Esophagus squamous epithelium (tissue), 5 donors: ENCODE results near the gene TYK2. TPM values are rescaled to one million over a fixed set of nuclear protein-coding genes. Genes with fewer than 3 reads are reported as not detected.

ENCODE experiments used
- DNase-seq: peaks from one replicate; lab custom pipeline; 2025; lab: John Stamatoyannopoulos, UW
- H3K27ac ChIP-seq, 4 donors: fragments of 200-600 bp; sonication (generic); one replicate each; pipeline ENCODE4 v1.5.1; 2016 to 2019; ENCODE audit warnings: mild to moderate bottlenecking in 1 of 4
- H3K27me3 ChIP-seq, 4 donors: fragments of 200-600 bp; sonication (generic); 1 replicate in 3 of 4; 2 replicates in 1 of 4; pipeline versions ENCODE4 v1.5.1 to v1.6.0; 2017 to 2021; ENCODE audit warnings: antibody characterized with exemption in 1 of 4
- H3K36me3 ChIP-seq, 3 donors: fragments of 200-600 bp; sonication (generic); one replicate each; pipeline ENCODE4 v1.5.1; 2016 to 2019
- H3K4me1 ChIP-seq, 3 donors: fragments of 200-600 bp; sonication (generic); one replicate each; pipeline ENCODE4 v1.5.1; 2017 to 2019
- H3K4me3 ChIP-seq, 4 donors: fragments of 200-600 bp; sonication (generic); 1 replicate in 3 of 4; 2 replicates in 1 of 4; pipeline ENCODE4 v1.5.1; 2016 to 2019; ENCODE audit warnings: mild to moderate bottlenecking in 2 of 4, moderate library complexity in 1 of 4
- H3K9me3 ChIP-seq, 3 donors: fragments of 200-600 bp; sonication (generic); one replicate each; pipeline ENCODE4 v1.5.1; 2016 to 2019
- POLR2A ChIP-seq, 4 donors: fragments of 450-650 bp; IDR thresholded peaks; one replicate each; pipeline ENCODE4 v1.6.1; 2017; ENCODE audit warnings: antibody characterized with exemption in 4 of 4, mild to moderate bottlenecking in 4 of 4, moderate library complexity in 3 of 4
- WGBS, 2 donors: methylation state at CpG; one replicate each; pipeline ENCODE4 v1.1.5; 2018; 5-methylcytosine and 5-hydroxymethylcytosine counted together
- intact Hi-C: fragments of 100-400 bp; cut with DNase I; formaldehyde crosslinking; loops from one replicate; pipeline ENCODE4 v1.15.0; 2022
- total RNA-seq, 4 donors: library from RNA; depleted of rRNA; stranded (reverse); fragments of >200 nt; gene quantifications; one replicate each; pipeline ENCODE4 v1.1.0, GENCODE V29; 2016
- TF ChIP-seq, protein P1 (sequence below), 6 experiments: fragments of 450-650 bp in 4 of 6; fragments of 200-600 bp in 2 of 6; sonication (generic) in 2 of 6; IDR thresholded peaks; one replicate each; pipeline ENCODE4 v1.5.1; 2016 to 2019; ENCODE audit warnings: antibody characterized with exemption in 6 of 6, mild to moderate bottlenecking in 4 of 6, moderate library complexity in 4 of 6
- donor health status: DM: yes; HTN: yes; CAD: no.

TYK2 gene
- total RNA-seq, 4 donors from 2014 or later, result 41.8 to 74.2 (median 50.7) TPM

DNA sequence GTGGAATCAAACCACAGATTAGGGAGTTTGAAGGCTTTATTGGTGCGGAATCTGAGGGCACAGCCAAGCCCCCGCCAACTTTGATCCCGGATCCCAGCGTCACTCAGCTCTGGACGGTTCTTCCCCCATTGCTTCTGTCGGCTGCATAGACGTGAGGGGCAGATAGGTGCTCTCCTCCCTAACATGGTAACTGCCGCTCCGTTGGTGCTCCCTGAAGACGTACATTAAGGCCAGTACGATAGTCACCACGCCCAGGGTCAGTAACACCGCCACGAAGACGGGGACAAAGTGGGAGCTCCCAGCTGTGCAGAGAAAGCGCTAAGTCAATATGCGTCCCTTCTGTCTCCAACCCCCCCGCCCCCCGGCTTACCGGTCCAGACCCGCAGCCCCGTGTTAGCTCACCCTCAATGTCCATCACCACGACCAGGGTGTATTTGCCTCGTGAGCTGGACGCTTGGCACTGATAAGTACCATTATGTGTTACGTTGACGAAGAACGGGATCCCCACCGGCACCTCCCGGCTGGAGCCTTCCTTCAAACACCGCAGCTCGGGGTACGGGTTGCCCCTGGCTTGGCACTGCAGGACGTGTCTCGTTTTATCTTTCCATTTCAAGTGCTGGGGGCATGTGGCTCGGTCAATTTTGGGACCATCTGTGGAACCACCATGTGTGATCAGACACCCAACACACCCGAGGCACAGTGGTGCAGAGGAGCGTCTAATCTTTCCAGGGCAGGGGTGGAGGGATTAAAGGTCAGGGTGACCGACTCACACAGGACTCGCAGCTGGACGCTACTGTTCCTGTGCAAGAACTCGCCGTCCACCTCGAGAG, 46.4 kb downstream of the TYK2 start:
- H3K36me3 ChIP-seq, result peaks cover 9 to 18% (median 13%) of the 10 kb centered on the region in 3 donors
- H3K9me3 ChIP-seq, result no peaks in the 10 kb centered on the region
- intact Hi-C loops, result no loop called here
- 22 to 24% methylated on average over 14 to 25 of the region's 44 CpGs for WGBS, 2 donors
- peak overlapping the region; percentile 82 to 97 (median 87) for H3K4me3 ChIP-seq
- TF ChIP-seq, protein P1, sequence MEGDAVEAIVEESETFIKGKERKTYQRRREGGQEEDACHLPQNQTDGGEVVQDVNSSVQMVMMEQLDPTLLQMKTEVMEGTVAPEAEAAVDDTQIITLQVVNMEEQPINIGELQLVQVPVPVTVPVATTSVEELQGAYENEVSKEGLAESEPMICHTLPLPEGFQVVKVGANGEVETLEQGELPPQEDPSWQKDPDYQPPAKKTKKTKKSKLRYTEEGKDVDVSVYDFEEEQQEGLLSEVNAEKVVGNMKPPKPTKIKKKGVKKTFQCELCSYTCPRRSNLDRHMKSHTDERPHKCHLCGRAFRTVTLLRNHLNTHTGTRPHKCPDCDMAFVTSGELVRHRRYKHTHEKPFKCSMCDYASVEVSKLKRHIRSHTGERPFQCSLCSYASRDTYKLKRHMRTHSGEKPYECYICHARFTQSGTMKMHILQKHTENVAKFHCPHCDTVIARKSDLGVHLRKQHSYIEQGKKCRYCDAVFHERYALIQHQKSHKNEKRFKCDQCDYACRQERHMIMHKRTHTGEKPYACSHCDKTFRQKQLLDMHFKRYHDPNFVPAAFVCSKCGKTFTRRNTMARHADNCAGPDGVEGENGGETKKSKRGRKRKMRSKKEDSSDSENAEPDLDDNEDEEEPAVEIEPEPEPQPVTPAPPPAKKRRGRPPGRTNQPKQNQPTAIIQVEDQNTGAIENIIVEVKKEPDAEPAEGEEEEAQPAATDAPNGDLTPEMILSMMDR (IDR thresholded peaks at IDR 0.05), result no peak
- no peak for TF ChIP-seq POLR2A (IDR thresholded peaks at IDR 0.05)
- H3K27ac ChIP-seq, result peak overlapping the region; percentile 81 to 93 (median 92)
- peaks cover 14 to 36% (median 16%) of the 10 kb centered on the region in 3 donors for H3K4me1 ChIP-seq
- H3K27me3 ChIP-seq, result no peaks in the 10 kb centered on the region
- DNase-seq, result no peak

DNA sequence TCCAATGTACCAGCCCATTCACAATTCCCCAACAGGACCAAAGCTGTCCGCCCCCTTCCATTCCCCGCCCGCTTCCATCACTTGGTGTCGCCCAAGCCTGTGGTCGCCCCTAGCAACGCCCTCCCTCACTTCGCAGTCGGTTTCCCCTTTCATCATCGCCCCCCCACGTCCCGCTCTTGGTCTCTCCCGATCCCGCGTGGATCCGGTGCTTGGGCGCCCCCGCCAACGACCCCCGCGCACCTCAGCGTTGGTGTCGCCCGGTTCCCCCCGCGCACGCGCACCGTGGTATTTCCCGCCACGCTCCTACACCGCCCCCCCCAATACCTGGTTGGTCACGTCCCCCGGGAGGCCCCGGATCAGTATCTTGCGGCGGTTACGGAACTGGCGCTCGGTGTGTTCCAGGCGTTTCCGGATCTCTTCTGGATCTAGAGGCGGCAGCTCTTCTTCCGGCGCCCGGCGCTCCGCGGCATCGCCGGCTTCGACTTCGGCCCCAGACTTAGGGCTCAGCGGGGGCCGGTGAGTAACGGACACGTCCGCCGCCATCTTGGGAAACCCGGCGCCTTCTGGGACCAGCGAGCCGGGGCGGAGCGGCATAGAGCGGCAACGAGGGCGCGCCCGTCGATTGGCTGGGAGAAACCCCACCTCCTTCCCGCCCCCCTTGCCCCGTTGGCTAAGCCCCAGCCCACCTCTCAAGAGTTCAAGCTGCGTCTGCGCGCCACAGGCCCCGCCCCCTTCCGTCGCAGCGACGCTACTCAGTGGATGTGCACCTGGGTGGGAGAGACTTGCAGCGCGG, 47.2 kb downstream of the TYK2 start, which contains the start of gene RAVER1:
Gene RAVER1 (minus strand): TSS at position 565 of the 793 bp plus-strand sequence. CDS start 22 bp downstream, at position 543.
- intact Hi-C loops, result no loop called here
- TF ChIP-seq POLR2A (IDR thresholded peaks at IDR 0.05), result peak in 2 of 4 donors; percentile 66 to 72
- TF ChIP-seq, protein P1 (IDR thresholded peaks at IDR 0.05), result no peak
- DNase-seq, result peak; percentile 77

DNA sequence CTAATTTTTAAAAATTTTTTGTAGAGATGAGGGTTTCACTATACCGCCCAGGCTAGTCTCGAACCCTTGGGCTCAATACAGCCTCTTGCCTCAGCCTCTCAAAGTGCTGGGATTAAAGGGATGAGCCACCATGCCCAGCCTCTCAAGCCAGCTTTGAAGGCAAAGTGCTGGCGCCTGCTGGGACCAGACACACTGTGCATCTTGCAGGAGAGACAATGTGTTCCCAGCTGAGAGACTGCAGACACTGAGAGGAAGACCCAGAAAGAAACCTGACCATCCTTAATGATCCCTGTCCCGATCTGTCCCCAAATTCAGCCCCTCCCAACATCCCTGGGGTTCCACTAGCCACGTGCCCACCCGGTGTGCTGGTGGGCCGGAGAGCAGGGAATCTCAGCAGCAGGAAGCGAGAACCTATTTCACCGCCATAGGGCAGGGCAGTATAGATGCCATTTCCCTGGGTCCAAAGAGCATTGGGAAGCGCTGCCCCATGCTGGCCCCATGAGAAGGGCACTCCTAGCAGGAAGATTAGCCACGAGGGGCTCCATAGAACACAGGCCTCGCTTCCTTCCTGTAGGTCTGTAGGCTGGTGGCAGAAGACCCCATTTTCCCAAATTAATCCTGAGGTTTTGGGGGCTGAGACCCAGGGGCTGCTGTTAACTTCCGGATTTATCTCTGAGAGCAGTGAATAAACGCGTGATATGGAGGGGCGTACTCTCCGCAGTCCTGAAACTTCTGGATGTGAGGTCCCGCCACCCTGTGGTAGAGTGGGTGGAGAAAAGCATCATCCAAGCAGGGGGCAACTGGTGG, 48.0 kb downstream of the TYK2 start:
- no peak for DNase-seq
- Histone ChIP-seq H3K9me3 (no peaks in the 10 kb centered on the region), H3K36me3 (peaks cover 21 to 34% (median 29%) of the 10 kb centered on the region in 3 donors), H3K27me3 (no peaks in the 10 kb centered on the region), H3K4me3 (peak overlapping the region; percentile 82 to 97 (median 87)), H3K4me1 (peaks cover 14 to 36% (median 16%) of the 10 kb centered on the region in 3 donors), H3K27ac (peak overlapping the region; percentile 81 to 93 (median 92))
- TF ChIP-seq, protein P1 (IDR thresholded peaks at IDR 0.05), result no peak
- TF ChIP-seq POLR2A (IDR thresholded peaks at IDR 0.05), result no peak
- intact Hi-C loops, result no loop called here
- 28 to 40% methylated on average over 7 to 10 of the region's 18 CpGs for WGBS, 2 donors

More for the DNA sequence above, 47.2 kb downstream of the TYK2 start, which contains the start of gene RAVER1:
- Histone ChIP-seq H3K9me3 (no peaks in the 10 kb centered on the region), H3K4me3 (peak within 1 kb of the TSS; percentile 82 to 97 (median 87)), H3K4me1 (peaks cover 14 to 36% (median 16%) of the 10 kb centered on the region in 3 donors), H3K36me3 (peaks cover 16 to 26% (median 21%) of the 10 kb centered on the region in 3 donors), H3K27ac (peak within 1 kb of the TSS; percentile 81 to 93 (median 92)), H3K27me3 (no peaks in the 10 kb centered on the region)
- WGBS, 2 donors, result 0 to 1% methylated on average over 17 to 23 of the region's 82 CpGs

DNA sequence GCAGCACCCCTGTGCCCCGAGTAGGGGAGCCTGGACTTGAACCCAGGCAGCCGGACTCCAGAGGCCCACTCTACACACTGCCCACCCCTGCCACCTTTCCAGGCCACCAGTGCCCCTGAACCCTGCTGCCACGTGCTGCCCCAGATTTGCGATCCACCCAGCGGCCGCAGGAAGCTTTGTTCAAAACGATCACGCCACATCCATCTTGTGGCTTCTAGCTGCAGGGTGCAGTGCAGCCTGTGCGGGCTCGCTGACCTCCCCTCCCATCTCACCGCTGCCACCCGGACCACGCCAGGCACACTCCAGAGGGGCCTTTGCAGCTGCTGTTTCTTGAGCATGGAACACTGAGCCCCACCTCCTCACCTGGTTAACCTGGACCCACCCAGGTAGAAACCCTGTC, 50.8 kb downstream of the TYK2 start:
- WGBS, 2 donors, result 93 to 95% methylated on average over 8 to 11 of the region's 13 CpGs
- no peaks in the 10 kb centered on the region for H3K9me3 ChIP-seq
- intact Hi-C loops, result no loop called here
- no peaks in the 10 kb centered on the region for H3K27me3 ChIP-seq
- H3K36me3 ChIP-seq, result peaks cover 28 to 62% (median 44%) of the 10 kb centered on the region in 3 donors
- TF ChIP-seq, protein P1 (IDR thresholded peaks at IDR 0.05), result no peak
- TF ChIP-seq POLR2A (IDR thresholded peaks at IDR 0.05), result no peak
- peaks cover 13 to 26% (median 14%) of the 10 kb centered on the region in 3 donors for H3K4me1 ChIP-seq
- DNase-seq, result no peak
- no peak overlapping the region for H3K4me3 ChIP-seq
- no peak overlapping the region for H3K27ac ChIP-seq
